GM13976 (cell line): ENCODE data around the gene LMO4.

Source experiments
- DNase-seq: peaks from one replicate; pipeline ENCODE4 v3.0.0; 2012; ENCODE audit warnings: low spot score
- in situ Hi-C: fragments of 300-500 bp; cut with MboI; formaldehyde crosslinking; loops from one replicate; pipeline ENCODE4 v1.12.0; 2022; ENCODE audit warnings: low sequenced_read_pairs, mixed read lengths, inconsistent platforms; ENCODE audit not compliant: unreplicated experiment
- TF ChIP-seq, protein P1 (sequence below): IDR thresholded peaks from 2 replicates; pipeline ENCODE4 v1.5.1; 2012; ENCODE audit warnings: borderline replicate concordance, mild to moderate bottlenecking; ENCODE audit not compliant: insufficient read depth; ENCODE audit errors: extremely low read depth, missing control alignments, control extremely low read depth

The LMO4 gene

GRCh38 chr1:87355894-87356293, 27.2 kb downstream of the LMO4 start:
- in situ Hi-C loops: no loop called here
- no peak for DNase-seq
- TF ChIP-seq, protein P1, sequence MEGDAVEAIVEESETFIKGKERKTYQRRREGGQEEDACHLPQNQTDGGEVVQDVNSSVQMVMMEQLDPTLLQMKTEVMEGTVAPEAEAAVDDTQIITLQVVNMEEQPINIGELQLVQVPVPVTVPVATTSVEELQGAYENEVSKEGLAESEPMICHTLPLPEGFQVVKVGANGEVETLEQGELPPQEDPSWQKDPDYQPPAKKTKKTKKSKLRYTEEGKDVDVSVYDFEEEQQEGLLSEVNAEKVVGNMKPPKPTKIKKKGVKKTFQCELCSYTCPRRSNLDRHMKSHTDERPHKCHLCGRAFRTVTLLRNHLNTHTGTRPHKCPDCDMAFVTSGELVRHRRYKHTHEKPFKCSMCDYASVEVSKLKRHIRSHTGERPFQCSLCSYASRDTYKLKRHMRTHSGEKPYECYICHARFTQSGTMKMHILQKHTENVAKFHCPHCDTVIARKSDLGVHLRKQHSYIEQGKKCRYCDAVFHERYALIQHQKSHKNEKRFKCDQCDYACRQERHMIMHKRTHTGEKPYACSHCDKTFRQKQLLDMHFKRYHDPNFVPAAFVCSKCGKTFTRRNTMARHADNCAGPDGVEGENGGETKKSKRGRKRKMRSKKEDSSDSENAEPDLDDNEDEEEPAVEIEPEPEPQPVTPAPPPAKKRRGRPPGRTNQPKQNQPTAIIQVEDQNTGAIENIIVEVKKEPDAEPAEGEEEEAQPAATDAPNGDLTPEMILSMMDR: no peak

DNA sequence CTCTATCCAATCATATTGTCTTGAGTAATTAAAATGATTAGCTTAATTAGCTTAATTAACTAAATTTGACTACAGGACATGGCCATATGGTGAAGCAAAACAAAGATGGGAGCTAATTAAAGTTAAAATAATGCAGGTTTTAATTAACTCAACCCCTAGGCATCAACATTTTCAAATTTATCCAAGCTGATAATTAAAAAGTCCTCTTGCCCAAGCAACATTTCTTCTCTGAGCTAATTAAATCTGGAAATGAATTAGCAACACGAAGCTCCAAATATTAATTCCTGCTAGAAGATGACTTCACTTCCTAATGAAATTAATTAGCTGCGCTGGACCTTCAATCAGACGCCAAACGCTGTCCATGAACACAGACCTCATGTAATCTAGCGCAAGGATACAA, 27.9 kb downstream of the LMO4 start:
- TF ChIP-seq, protein P1: no peak
- in situ Hi-C loops: no loop called here
- DNase-seq: no peak

GRCh38 chr1:87358219-87358618, 29.5 kb downstream of the LMO4 start:
- TF ChIP-seq, protein P1: no peak
- in situ Hi-C loops: no loop called here
- no peak for DNase-seq

DNA sequence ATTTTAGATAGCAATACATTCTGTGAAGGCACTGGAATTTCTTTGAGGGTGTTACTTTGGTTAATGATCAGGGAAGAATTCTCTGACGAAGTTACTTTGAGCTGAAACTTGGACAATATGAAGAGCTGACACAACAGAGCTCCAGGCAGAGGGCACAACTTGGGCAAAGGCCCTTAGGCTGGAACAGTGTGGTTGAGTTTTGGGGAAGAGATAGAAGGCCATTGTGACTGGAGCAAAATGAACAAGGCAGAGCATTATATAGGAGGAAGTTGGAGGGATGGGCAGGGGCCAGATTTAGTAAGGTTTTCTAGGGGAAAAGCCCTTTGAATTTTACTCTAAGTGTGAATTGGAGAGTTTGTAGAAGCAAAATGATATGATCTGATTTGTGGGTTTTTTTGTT, 30.9 kb downstream of the LMO4 start:
- in situ Hi-C loops: no loop called here
- TF ChIP-seq, protein P1: no peak
- DNase-seq: no peak

- DNase-seq: no peak
- TF ChIP-seq, protein P1: no peak
- in situ Hi-C loops: no loop called here
Measured at GRCh38 chr1:87362063-87362833, 33.6 kb downstream of the LMO4 start.

GRCh38 chr1:87362834-87363426, 34.2 kb downstream of the LMO4 start:
- in situ Hi-C loops: no loop called here
- TF ChIP-seq, protein P1: no peak
- DNase-seq: no peak

DNA sequence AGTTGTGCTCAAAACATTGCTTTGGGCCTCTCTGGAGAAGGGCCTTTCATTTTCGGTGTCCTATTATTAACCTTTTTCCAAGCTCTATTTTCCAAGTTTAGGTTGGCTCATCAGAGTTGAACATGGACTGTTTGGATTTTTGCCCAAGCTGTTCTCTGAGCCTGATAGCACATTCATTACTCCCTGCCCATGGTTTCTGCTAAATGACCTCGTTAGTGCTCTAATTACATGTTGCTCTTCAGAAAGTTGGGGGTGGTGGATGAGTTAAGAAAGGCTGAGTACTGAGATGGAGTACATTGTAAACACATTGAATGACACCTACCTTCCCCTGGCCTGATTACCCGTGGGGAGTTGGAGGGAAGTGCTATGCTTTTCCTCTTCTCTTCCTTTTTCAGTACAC, 38.9 kb downstream of the LMO4 start:
- TF ChIP-seq, protein P1: no peak
- no peak for DNase-seq

More for the DNA sequence above, 38.9 kb downstream of the LMO4 start:
- in situ Hi-C loops: no loop called here
